Measurements from ENCODE around the gene ABCF2.

- TF ChIP-seq POLR2A (IDR thresholded peaks at IDR 0.05; ENCODE audit: low read depth, low read length) (no peak), CTCF (IDR thresholded peaks at IDR 0.05 in 2 of 3, conservative IDR thresholded peaks at IDR 0.05 in 1 of 3; ENCODE audit: control insufficient read depth in 2 of 3, extremely low read depth in 1 of 3, insufficient read depth in 1 of 3, low read depth in 3 of 3, low read length in 3 of 3) (no peak), HDAC6 (IDR thresholded peaks at IDR 0.05; ENCODE audit: unreplicated experiment) (no peak), BACH1 (IDR thresholded peaks at IDR 0.05; ENCODE audit: borderline replicate concordance) (no peak), MAX (IDR thresholded peaks at IDR 0.05; ENCODE audit: low read depth, low read length) (no peak), SRF (IDR thresholded peaks at IDR 0.05; ENCODE audit: low read depth in 2 of 2, low read length in 2 of 2) (no peak), POLR2AphosphoS5 (IDR thresholded peaks at IDR 0.05; ENCODE audit: low read length) (no peak)
Measured at GRCh38 chr7:151188252-151188542, 38.8 kb downstream of the ABCF2 start.
